ENCODE data around the gene PTPRT. TPM values are rescaled to one million over a fixed set of nuclear protein-coding genes. Genes with fewer than 3 reads are reported as not detected.

PTPRT gene
- total RNA-seq, 1 experiment from 2014 or later: 0.13 TPM

- no peak overlapping the region for H3K18ac ChIP-seq (ENCODE audit: insufficient read length, low read depth, low read length)
- H2BK120ac ChIP-seq (ENCODE audit: low read depth, low read length, poor library complexity, severe bottlenecking): no peak overlapping the region
- H4K20me1 ChIP-seq (ENCODE audit: control insufficient read depth, insufficient read depth, insufficient read length): no peaks in the 10 kb centered on the region
- peaks cover 3% of the 10 kb centered on the region; the same call in 1 of the 2 replicates for H3K4me1 ChIP-seq (ENCODE audit: insufficient read depth, low read length)
- peaks cover 9% of the 10 kb centered on the region in 2 experiments for H3K4me1 Mint-ChIP-seq
- no peak overlapping the region for H3K14ac ChIP-seq (ENCODE audit: insufficient read depth, low read length)
- H3K56ac ChIP-seq (ENCODE audit: insufficient read length, low read depth, low read length): no peak overlapping the region
- H3K9me3 ChIP-seq (ENCODE audit: control insufficient read depth, low read depth, low read length): no peaks in the 10 kb centered on the region
- no peak overlapping the region for H2BK15ac ChIP-seq (ENCODE audit: low read depth, low read length)
- peaks cover 5% of the 10 kb centered on the region; the same call in 1 of the 2 replicates for H3K27me3 Mint-ChIP-seq (ENCODE audit: low read depth)
- no peak overlapping the region for H2BK12ac ChIP-seq (ENCODE audit: insufficient read length, low read depth, low read length)
- H3K9ac ChIP-seq (ENCODE audit: extremely low read depth, insufficient read length, low read length): no peak overlapping the region
- H3K79me2 ChIP-seq (ENCODE audit: insufficient read depth, low read length): no peaks in the 10 kb centered on the region
- H2AK5ac ChIP-seq (ENCODE audit: insufficient read length, low read length): no peak overlapping the region
- H3K23me2 ChIP-seq (ENCODE audit: insufficient read length, low read depth, low read length, poor library complexity, severe bottlenecking): no peaks in the 10 kb centered on the region
- no peak overlapping the region for H3K4me2 ChIP-seq (ENCODE audit: insufficient read depth, insufficient read length, low read length)
- no peak overlapping the region for H4K91ac ChIP-seq (ENCODE audit: insufficient read length, low read depth, low read length)
- H3K4ac ChIP-seq (ENCODE audit: low read depth, low read length): no peak overlapping the region
- no CpG with 5 or more reads among the region's 3 CpGs for WGBS (ENCODE audit: extremely low coverage, insufficient read length, low lambda C conversion rate)
- H2AFZ ChIP-seq (ENCODE audit: low read length): no peak overlapping the region
- no peak overlapping the region for H3K27ac ChIP-seq (ENCODE audit: insufficient read length, low read depth, low read length)
- no peak overlapping the region for H2BK20ac ChIP-seq (ENCODE audit: low read depth, low read length, poor library complexity, severe bottlenecking)
- no peak overlapping the region for H3T11ph ChIP-seq (ENCODE audit: low read length)
- no peaks in the 10 kb centered on the region; a peak in 1 of 7 replicates for H3K36me3 Mint-ChIP-seq (ENCODE audit: insufficient read depth in 1 of 3, low read depth in 3 of 3)
- no peaks in the 10 kb centered on the region for H3K27me3 ChIP-seq (ENCODE audit: insufficient read depth, low read length)
- no peaks in the 10 kb centered on the region for H3K79me1 ChIP-seq (ENCODE audit: insufficient read depth, low read depth, low read length, poor library complexity, severe bottlenecking)
- no peak overlapping the region for H3K23ac ChIP-seq (ENCODE audit: insufficient read length, low read depth, low read length)
- H3K27ac Mint-ChIP-seq: no peak overlapping the region
- TF ChIP-seq, protein P1, sequence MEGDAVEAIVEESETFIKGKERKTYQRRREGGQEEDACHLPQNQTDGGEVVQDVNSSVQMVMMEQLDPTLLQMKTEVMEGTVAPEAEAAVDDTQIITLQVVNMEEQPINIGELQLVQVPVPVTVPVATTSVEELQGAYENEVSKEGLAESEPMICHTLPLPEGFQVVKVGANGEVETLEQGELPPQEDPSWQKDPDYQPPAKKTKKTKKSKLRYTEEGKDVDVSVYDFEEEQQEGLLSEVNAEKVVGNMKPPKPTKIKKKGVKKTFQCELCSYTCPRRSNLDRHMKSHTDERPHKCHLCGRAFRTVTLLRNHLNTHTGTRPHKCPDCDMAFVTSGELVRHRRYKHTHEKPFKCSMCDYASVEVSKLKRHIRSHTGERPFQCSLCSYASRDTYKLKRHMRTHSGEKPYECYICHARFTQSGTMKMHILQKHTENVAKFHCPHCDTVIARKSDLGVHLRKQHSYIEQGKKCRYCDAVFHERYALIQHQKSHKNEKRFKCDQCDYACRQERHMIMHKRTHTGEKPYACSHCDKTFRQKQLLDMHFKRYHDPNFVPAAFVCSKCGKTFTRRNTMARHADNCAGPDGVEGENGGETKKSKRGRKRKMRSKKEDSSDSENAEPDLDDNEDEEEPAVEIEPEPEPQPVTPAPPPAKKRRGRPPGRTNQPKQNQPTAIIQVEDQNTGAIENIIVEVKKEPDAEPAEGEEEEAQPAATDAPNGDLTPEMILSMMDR (conservative IDR thresholded peaks at IDR 0.05): no peak
- no peaks in the 10 kb centered on the region for H3K9me3 Mint-ChIP-seq
- DNase-seq: no peak
- no peak overlapping the region for H2BK5ac ChIP-seq (ENCODE audit: insufficient read length, low read length)
- H3K4me3 Mint-ChIP-seq: no peak overlapping the region
- H4K8ac ChIP-seq (replicated peaks; ENCODE audit: insufficient read length, low read depth, low read length): no peak overlapping the region
- no peak overlapping the region for H4K5ac ChIP-seq (ENCODE audit: insufficient read length, low read depth, low read length)
Observed at GRCh38 chr20:42444799-42445198, 744.9 kb downstream of the PTPRT start.
